SU-DHL-6 (cell line): ENCODE data around the gene RNASE13.

Experiments used
- H2AFZ ChIP-seq: fragments of 200-600 bp; sonication (generic); 2 replicates; pipeline ENCODE4 v1.6.1; 2014; ENCODE audit warnings: low read depth, mild to moderate bottlenecking, moderate library complexity, mixed read lengths, antibody characterized with exemption, low read length; ENCODE audit not compliant: severe bottlenecking
- H3F3A ChIP-seq: fragments of 200-600 bp; shearing (Covaris generic); 2 replicates; pipeline ENCODE4 v1.6.0; 2016; ENCODE audit warnings: antibody characterized with exemption, mild to moderate bottlenecking; ENCODE audit not compliant: insufficient read depth
- H3K27ac ChIP-seq: fragments of 200-600 bp; sonication (generic); 2 replicates; pipeline ENCODE4 v1.5.1; 2016; ENCODE audit warnings: low read depth, mild to moderate bottlenecking, low read length, moderate library complexity, mixed read lengths
- H3K27me3 ChIP-seq: fragments of 200-600 bp; sonication (generic), shearing (Covaris generic); 2 replicates; pipeline ENCODE4 v1.6.0; 2014; ENCODE audit warnings: mild to moderate bottlenecking, low read length
- H3K36me3 ChIP-seq: fragments of 200-600 bp; sonication (generic); 2 replicates; pipeline ENCODE4 v1.6.1; 2014; ENCODE audit warnings: mild to moderate bottlenecking, low read length, mixed read lengths
- H3K4me2 ChIP-seq: fragments of 300-600, 200-600 bp; shearing (Covaris generic), sonication (generic); 2 replicates; pipeline ENCODE4 v1.6.0; 2014; ENCODE audit warnings: low read length, low read depth, mild to moderate bottlenecking; ENCODE audit not compliant: poor library complexity, severe bottlenecking
- H3K4me3 ChIP-seq: fragments of 200-600 bp; sonication (generic); 2 replicates; pipeline ENCODE4 v1.5.1; 2014; ENCODE audit warnings: antibody characterized with exemption, low read length, mild to moderate bottlenecking, mixed read lengths; ENCODE audit not compliant: insufficient read depth, poor library complexity, severe bottlenecking
- H3K79me2 ChIP-seq: fragments of 200-600 bp; sonication (generic); 2 replicates; pipeline ENCODE4 v1.6.1; 2014; ENCODE audit warnings: mild to moderate bottlenecking, low read length, moderate library complexity; ENCODE audit not compliant: insufficient read depth
- H3K9ac ChIP-seq: fragments of 200-600 bp; sonication (generic); 2 replicates; pipeline ENCODE4 v1.7.0; 2014; ENCODE audit warnings: mild to moderate bottlenecking, low read length
- H3K9me2 ChIP-seq: fragments of 200-600 bp; sonication (generic); replicated peaks from 2 replicates; pipeline ENCODE4 v1.6.1; 2014; ENCODE audit warnings: low read length; ENCODE audit not compliant: insufficient read depth
- H3K9me3 ChIP-seq: fragments of 200-600 bp; sonication (generic); 2 replicates; pipeline ENCODE4 v1.6.1; 2014; ENCODE audit warnings: low read length, mixed read lengths; ENCODE audit not compliant: insufficient read depth
- H4K20me1 ChIP-seq: fragments of 200-600 bp; sonication (generic); 2 replicates; pipeline ENCODE4 v1.6.1; 2014; ENCODE audit warnings: low read depth, mild to moderate bottlenecking, antibody characterized with exemption, low read length, moderate library complexity, mixed read lengths
- CTCF ChIP-seq: fragments of 200-600 bp; sonication (generic); IDR thresholded peaks from one replicate; pipeline ENCODE4 v1.5.1; 2017; ENCODE audit warnings: antibody characterized with exemption, mild to moderate bottlenecking, low read length, moderate library complexity; ENCODE audit not compliant: insufficient read depth, poor library complexity, severe bottlenecking
- EZH2phosphoT487 ChIP-seq: fragments of 200-600 bp; sonication (generic), shearing (Covaris generic); conservative IDR thresholded peaks from 2 replicates; pipeline ENCODE4 v1.6.1; 2018; ENCODE audit warnings: mild to moderate bottlenecking, antibody characterized with exemption, low read length, moderate library complexity, mixed read lengths

The RNASE13 gene

GRCh38 chr14:21003788-21004346, 30.7 kb downstream of the RNASE13 start:
- no peak overlapping the region for H2AFZ ChIP-seq
- no peaks in the 10 kb centered on the region for H3K27me3 ChIP-seq
- no peaks in the 10 kb centered on the region for H4K20me1 ChIP-seq
- no peaks in the 10 kb centered on the region for H3K79me2 ChIP-seq
- H3K4me2 ChIP-seq = no peak overlapping the region
- H3K36me3 ChIP-seq = no peaks in the 10 kb centered on the region
- no peaks in the 10 kb centered on the region for H3K9me2 ChIP-seq
- H3F3A ChIP-seq = no peaks in the 10 kb centered on the region
- H3K9ac ChIP-seq = no peak overlapping the region
- no peak for TF ChIP-seq CTCF
- no peak for TF ChIP-seq EZH2phosphoT487
- H3K9me3 ChIP-seq = no peaks in the 10 kb centered on the region
- H3K27ac ChIP-seq = no peak overlapping the region
- H3K4me3 ChIP-seq = no peak overlapping the region

GRCh38 chr14:21001218-21001617, 33.4 kb downstream of the RNASE13 start:
- Histone ChIP-seq H3K4me3 (no peak overlapping the region), H4K20me1 (no peaks in the 10 kb centered on the region), H3K9me2 (no peaks in the 10 kb centered on the region), H3F3A (no peaks in the 10 kb centered on the region), H3K27me3 (no peaks in the 10 kb centered on the region), H3K36me3 (no peaks in the 10 kb centered on the region), H2AFZ (no peak overlapping the region), H3K9me3 (no peaks in the 10 kb centered on the region), H3K4me2 (no peak overlapping the region), H3K79me2 (no peaks in the 10 kb centered on the region), H3K27ac (no peak overlapping the region), H3K9ac (no peak overlapping the region)
- TF ChIP-seq CTCF = no peak
- no peak for TF ChIP-seq EZH2phosphoT487

- H3K9ac ChIP-seq = no peak overlapping the region
- H3K9me2 ChIP-seq = no peaks in the 10 kb centered on the region
- H4K20me1 ChIP-seq = no peaks in the 10 kb centered on the region
- H3K36me3 ChIP-seq = peaks cover under 1% of the 10 kb centered on the region; the same call in 1 of the 2 replicates
- H3K27ac ChIP-seq = no peak overlapping the region
- H3K4me2 ChIP-seq = no peak overlapping the region
- no peaks in the 10 kb centered on the region for H3K9me3 ChIP-seq
- no peak overlapping the region for H2AFZ ChIP-seq
- no peaks in the 10 kb centered on the region for H3K27me3 ChIP-seq
- no peak for TF ChIP-seq CTCF
- TF ChIP-seq EZH2phosphoT487 = no peak
- H3K4me3 ChIP-seq = no peak overlapping the region
- H3F3A ChIP-seq = no peaks in the 10 kb centered on the region
- H3K79me2 ChIP-seq = no peaks in the 10 kb centered on the region
Measured at GRCh38 chr14:20999591-20999990, 35.0 kb downstream of the RNASE13 start.
